GM23338 (cell line): Measurements from ENCODE around the gene ELOVL2. TPM values are rescaled to one million over a fixed set of nuclear protein-coding genes. Genes with fewer than 3 reads are reported as not detected.

ENCODE experiments used
- ATAC-seq: fragments of 200-7000 bp; cut with Tn5 transposase; 3 replicates; pipeline ENCODE4 v1.9.1; 2020
- DNase-seq: peaks from one replicate; pipeline ENCODE4 v3.0.0-alpha.2; 2015; ENCODE audit warnings: low spot score
- H2AFZ ChIP-seq: fragments of 200-600 bp; sonication (generic); 2 replicates; pipeline ENCODE4 v1.8.0; 2016; ENCODE audit warnings: antibody characterized with exemption, mild to moderate bottlenecking, moderate library complexity
- H3F3A ChIP-seq: fragments of 200-600 bp; sonication (generic); replicated peaks from 2 replicates; pipeline ENCODE4 v1.8.0; 2017; ENCODE audit warnings: antibody characterized with exemption, mixed run types, low read depth
- H3K27ac ChIP-seq: fragments of 200-600 bp; sonication (generic); 2 replicates; pipeline ENCODE4 v1.6.1; 2016; ENCODE audit warnings: low read depth
- H3K27me3 ChIP-seq: fragments of 200-600 bp; sonication (generic); 2 replicates; pipeline ENCODE4 v1.8.0; 2016; ENCODE audit warnings: mild to moderate bottlenecking, mixed run types, moderate library complexity; ENCODE audit not compliant: insufficient read depth
- H3K36me3 ChIP-seq: fragments of 200-600 bp; sonication (generic); 2 replicates; pipeline ENCODE4 v1.8.0; 2016; ENCODE audit warnings: mild to moderate bottlenecking; ENCODE audit not compliant: insufficient read depth
- H3K4me1 ChIP-seq: fragments of 200-600 bp; sonication (generic); 2 replicates; pipeline ENCODE4 v1.8.0; 2016; ENCODE audit warnings: mild to moderate bottlenecking, moderate library complexity; ENCODE audit not compliant: insufficient read depth
- H3K4me2 ChIP-seq: fragments of 200-600 bp; sonication (generic); 2 replicates; pipeline ENCODE4 v1.7.1; 2017; ENCODE audit warnings: mixed run types
- H3K4me3 ChIP-seq: fragments of 200-600 bp; sonication (generic); 2 replicates; pipeline ENCODE4 v1.6.1; 2016; ENCODE audit warnings: mixed run types
- H3K79me2 ChIP-seq: fragments of 200-600 bp; sonication (generic); replicated peaks from 2 replicates; pipeline ENCODE4 v1.8.0; 2017; ENCODE audit warnings: mild to moderate bottlenecking; ENCODE audit not compliant: insufficient read depth
- H3K9me2 ChIP-seq: fragments of 200-600 bp; sonication (generic); 2 replicates; pipeline ENCODE4 v1.8.0; 2017; ENCODE audit not compliant: insufficient read depth
- H4K20me1 ChIP-seq: fragments of 200-600 bp; sonication (generic); replicated peaks from 2 replicates; pipeline ENCODE4 v1.8.0; 2017; ENCODE audit warnings: mild to moderate bottlenecking; ENCODE audit not compliant: insufficient read depth
- H3K27ac Mint-ChIP-seq: 2 replicates; pipeline ENCODE4 v1.8.0; 2020; ENCODE audit warnings: inconsistent platforms, mild to moderate bottlenecking, moderate library complexity, mixed read lengths
- H3K27me3 Mint-ChIP-seq: 3 replicates; pipeline ENCODE4 v1.8.0; 2022; ENCODE audit warnings: low read depth, mild to moderate bottlenecking, moderate library complexity, mixed read lengths, inconsistent platforms; ENCODE audit not compliant: insufficient read depth, poor library complexity
- H3K36me3 Mint-ChIP-seq: 3 replicates; pipeline ENCODE4 v1.8.0; 2021; ENCODE audit warnings: low read depth, mild to moderate bottlenecking, inconsistent platforms, moderate library complexity, mixed read lengths
- H3K4me1 Mint-ChIP-seq: 3 replicates; pipeline ENCODE4 v1.8.0; 2020; ENCODE audit warnings: mild to moderate bottlenecking, inconsistent platforms, mixed read lengths
- H3K4me3 Mint-ChIP-seq: 3 replicates; pipeline ENCODE4 v1.8.0; 2021; ENCODE audit warnings: moderate library complexity, mild to moderate bottlenecking, inconsistent platforms, mixed read lengths
- H3K9me3 Mint-ChIP-seq: 3 replicates; pipeline ENCODE4 v1.8.0; 2020; ENCODE audit warnings: moderate library complexity, mild to moderate bottlenecking, inconsistent platforms, mixed read lengths
- CREB1 ChIP-seq: fragments of 250-450 bp; sonication (Bioruptor Pico); IDR thresholded peaks from 2 replicates; pipeline ENCODE4 v1.5.0; 2020; ENCODE audit warnings: low read depth, mild to moderate bottlenecking, moderate library complexity
- CTCF ChIP-seq, 2 experiments: fragments of 200-600 bp in 1 of 2; sonication (generic) in 1 of 2; conservative IDR thresholded peaks; 2 replicates each; pipeline versions ENCODE4 v1.5.1 to v1.6.1; 2016 to 2017; ENCODE audit warnings: antibody characterized with exemption in 2 of 2, low read depth in 2 of 2, mild to moderate bottlenecking in 2 of 2, moderate library complexity in 1 of 2
- ETS1 ChIP-seq: IDR thresholded peaks from 2 replicates; pipeline ENCODE4 v1.6.1; 2016; ENCODE audit warnings: antibody characterized with exemption
- EZH2 ChIP-seq: fragments of 200-600 bp; sonication (generic); IDR thresholded peaks from one replicate; pipeline ENCODE4 v1.8.0; 2017; ENCODE audit warnings: antibody characterized with exemption, mild to moderate bottlenecking, low read depth; ENCODE audit not compliant: unreplicated experiment
- EZH2phosphoT487 ChIP-seq: fragments of 200-600 bp; sonication (generic); IDR thresholded peaks from one replicate; pipeline ENCODE4 v1.8.1; 2018; ENCODE audit warnings: antibody characterized with exemption; ENCODE audit not compliant: unreplicated experiment
- JUNB ChIP-seq: IDR thresholded peaks from one replicate; pipeline ENCODE4 v1.6.1; 2016; ENCODE audit warnings: antibody characterized with exemption; ENCODE audit not compliant: unreplicated experiment
- NANOG ChIP-seq: IDR thresholded peaks from 2 replicates; pipeline ENCODE4 v1.6.1; 2016; ENCODE audit warnings: antibody characterized with exemption, borderline replicate concordance
- STAT1 ChIP-seq: IDR thresholded peaks from one replicate; pipeline ENCODE4 v1.6.1; 2016; ENCODE audit warnings: antibody characterized with exemption; ENCODE audit not compliant: unreplicated experiment
- ZNF114 ChIP-seq: fragments of 250-450 bp; sonication (Bioruptor Pico); IDR thresholded peaks from 2 replicates; pipeline ENCODE4 v1.5.0; 2020; ENCODE audit warnings: mild to moderate bottlenecking, moderate library complexity
- ZNF462 ChIP-seq: fragments of 250-450 bp; sonication (Bioruptor Pico); IDR thresholded peaks from 2 replicates; pipeline ENCODE4 v1.5.0; 2020; ENCODE audit warnings: mild to moderate bottlenecking, moderate library complexity
- polyA plus RNA-seq: library from polyadenylated mRNA; unstranded; fragments of >200 nt; fragmentation: Nextera tagmentation; extraction: Ambion mirVana; gene quantifications from 2 replicates; pipeline ENCODE4 v1.2.1, GENCODE V29; 2016
- total RNA-seq: library from RNA; depleted of rRNA; stranded (reverse); fragments of >200 nt; shearing (Covaris generic); gene quantifications from 2 replicates; pipeline ENCODE4 v1.2.3, GENCODE V29; 2014

ELOVL2 gene
- total and polyA plus RNA-seq, 2 experiments from 2014 or later: 1.2 to 1.6 TPM

GRCh38 chr6:10999994-11000393 is 44.1 kb downstream of the ELOVL2 start:
- Histone ChIP-seq H3K4me1 (peaks cover 7% of the 10 kb centered on the region), H4K20me1 (no peaks in the 10 kb centered on the region), H3F3A (no peaks in the 10 kb centered on the region; the same call in 1 of the 2 replicates), H3K27ac (no peak overlapping the region), H2AFZ (no peak overlapping the region), H3K9me2 (no peaks in the 10 kb centered on the region), H3K4me2 (no peak overlapping the region), H3K4me3 (no peak overlapping the region), H3K79me2 (no peaks in the 10 kb centered on the region), H3K27me3 (no peaks in the 10 kb centered on the region), H3K36me3 (no peaks in the 10 kb centered on the region)
- DNase-seq (no peak), ATAC-seq (no peak)
- Mint-ChIP-seq H3K4me3 (no peak overlapping the region), H3K4me1 (peaks cover 17% of the 10 kb centered on the region), H3K27me3 (peaks cover 2% of the 10 kb centered on the region), H3K36me3 (no peaks in the 10 kb centered on the region), H3K9me3 (no peaks in the 10 kb centered on the region), H3K27ac (no peak overlapping the region)
- TF ChIP-seq JUNB (no peak), NANOG (no peak), STAT1 (no peak), CREB1 (no peak), ZNF462 (CRISPR knock-in tag) (no peak), ETS1 (no peak), CTCF (conservative IDR thresholded peaks at IDR 0.05; ENCODE audit: low read depth in 2 of 2) (no peak), ZNF114 (CRISPR knock-in tag) (no peak), EZH2 (no peak), EZH2phosphoT487 (no peak)
